Activated CD4-positive, alpha-beta T cell treated with anti-CD3 and anti-CD28 coated beads, Interleukin-10, Interleukin-2, amounts not matched to agents 100 ng/mL and 50 ng/mL, durations not matched to agents 16 hours and 8 hours (primary cell): Measurements from ENCODE around the gene RNF31.
"Not testable (repeated sequence)": the region's sequence is repeated elsewhere in the genome, so short reads cannot be mapped to it uniquely, and the experiment has no call there.

Experiments used
- DNase-seq: peaks from one replicate; pipeline ENCODE4 v3.0.0-alpha.2; 2020

The RNF31 gene

DNA sequence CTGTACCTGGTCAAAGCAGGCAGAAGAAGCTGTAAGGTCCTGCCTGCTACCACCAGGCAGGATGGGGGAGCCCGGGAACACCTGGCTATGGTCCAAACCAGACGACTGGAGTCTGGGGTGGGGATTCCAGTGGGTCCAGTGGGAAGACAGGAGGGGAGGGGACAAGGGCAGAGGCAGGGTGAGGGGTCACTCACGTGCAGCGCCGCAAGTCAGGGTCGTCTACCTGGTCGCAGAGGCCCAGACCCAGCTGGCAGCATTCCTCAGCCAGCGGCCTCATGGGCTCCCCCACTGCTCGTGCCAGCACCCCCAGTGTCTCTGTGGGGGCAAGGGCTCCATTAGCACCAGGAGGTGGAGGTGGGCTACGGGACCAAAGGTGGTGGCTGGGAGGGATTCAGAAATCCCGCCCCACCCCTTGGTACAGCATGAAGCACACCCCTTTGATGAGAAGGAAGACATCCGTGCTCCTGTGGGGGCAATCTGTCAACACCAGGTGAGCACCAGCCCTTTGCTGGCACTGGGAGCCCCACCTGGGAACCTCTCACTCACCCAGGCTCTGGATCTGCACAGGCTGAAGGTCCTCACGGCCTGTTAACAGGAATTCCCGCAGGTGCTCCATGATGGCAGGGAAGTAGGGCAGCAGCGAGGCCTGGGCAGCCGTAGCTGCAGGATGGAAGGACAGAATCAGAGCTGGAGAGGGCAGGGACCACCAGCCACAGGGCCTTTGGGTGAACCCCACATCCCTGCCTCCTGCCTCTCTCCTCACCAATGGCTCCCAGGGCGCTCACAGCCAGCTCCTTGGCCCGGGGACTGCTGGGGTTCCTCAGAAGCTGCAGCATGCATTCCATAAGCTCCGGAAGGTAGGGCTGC lies 37.0 kb downstream of the RNF31 start:
- no peak for DNase-seq

DNA sequence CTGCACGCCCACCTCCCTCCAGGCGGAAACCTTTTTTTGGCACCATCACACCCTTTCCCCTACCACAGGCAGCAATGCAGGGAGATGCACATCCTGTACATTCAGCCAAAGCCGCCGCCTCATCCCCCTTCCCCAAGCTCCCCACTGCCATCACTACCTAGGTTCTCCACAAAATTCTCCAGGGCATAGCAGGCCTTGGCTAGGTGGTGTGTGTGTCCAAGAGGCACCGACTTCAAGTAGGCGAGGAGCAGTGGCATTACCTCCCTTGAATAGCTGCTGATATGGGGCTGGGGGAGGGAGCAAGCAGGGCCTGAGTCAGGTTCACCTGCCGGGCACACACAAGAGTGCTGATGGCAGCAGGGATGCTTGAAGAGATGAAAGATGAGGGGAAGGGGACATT lies 37.7 kb downstream of the RNF31 start:
- DNase-seq, result no peak

DNA sequence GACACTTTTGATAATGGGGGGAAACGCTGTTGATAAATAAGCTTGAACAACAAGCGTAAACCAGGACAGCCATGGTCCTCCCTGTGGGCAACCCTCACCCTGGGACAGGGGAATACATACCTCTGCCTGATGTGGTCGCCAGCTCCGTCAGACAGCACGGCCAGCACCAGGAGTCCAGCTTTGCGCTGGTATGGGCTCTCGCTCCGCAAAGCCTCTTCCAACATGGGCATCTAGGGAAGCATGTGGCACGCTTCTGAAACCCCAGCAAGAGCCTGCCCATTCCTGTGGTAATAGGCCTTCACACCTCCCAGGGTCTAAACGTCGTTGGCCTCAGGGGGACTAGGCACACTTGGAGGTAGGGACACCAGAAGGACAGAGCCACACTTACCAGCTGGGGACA lies 38.4 kb downstream of the RNF31 start:
- DNase-seq, result no peak

DNA sequence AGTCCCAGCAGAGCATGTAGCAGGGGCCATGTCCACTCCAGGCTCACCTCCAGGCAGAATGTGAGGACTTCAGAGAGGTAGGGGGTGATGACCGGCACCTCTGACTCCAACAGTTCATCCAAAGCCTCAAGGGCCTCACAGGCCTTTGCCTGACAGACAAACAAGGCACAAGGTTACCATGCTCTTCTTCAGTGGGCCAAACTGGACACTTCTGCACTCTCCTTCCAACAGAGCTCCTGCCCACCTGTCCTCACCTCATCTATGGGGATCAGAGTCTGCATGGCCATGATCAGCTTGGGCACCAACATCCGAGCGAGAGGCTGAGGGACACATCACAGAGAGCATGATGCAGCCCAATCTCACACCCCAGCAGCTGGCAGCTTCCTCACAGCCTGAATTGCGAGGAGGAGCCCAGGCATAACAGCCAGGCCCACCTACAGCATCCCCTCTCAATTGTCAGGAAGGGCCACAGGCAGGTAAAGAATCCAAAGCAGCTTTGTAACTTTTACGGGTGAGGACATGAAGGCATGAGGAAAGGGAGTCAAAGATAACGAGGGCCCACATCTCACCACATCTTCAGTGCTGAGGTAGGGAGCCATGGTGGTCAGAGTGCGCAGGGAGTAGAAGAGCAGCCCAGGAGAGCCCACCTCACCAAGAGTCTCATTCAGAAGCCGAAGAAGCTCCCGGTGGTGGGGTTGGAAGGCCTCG lies 39.7 kb downstream of the RNF31 start:
- DNase-seq, result no peak

DNA sequence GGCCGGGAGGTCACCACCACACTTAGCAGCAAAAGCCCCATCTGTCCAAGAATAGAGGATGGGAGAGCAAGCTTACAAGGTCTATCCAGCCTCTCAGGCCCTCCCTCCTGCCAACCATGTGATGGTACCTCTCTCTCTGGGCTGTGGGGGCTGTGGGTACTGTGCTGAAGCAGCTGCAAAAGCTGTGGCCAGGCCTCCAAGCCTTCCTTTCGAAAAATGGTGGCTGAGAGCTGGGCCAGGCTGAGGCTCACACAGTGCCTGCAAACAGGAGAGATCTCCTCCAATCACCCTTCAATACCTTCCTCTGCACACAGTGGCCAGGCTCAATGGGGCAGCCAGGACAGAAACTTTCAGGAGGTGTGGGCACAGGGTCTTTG lies 40.2 kb downstream of the RNF31 start:
- no peak for DNase-seq

DNA sequence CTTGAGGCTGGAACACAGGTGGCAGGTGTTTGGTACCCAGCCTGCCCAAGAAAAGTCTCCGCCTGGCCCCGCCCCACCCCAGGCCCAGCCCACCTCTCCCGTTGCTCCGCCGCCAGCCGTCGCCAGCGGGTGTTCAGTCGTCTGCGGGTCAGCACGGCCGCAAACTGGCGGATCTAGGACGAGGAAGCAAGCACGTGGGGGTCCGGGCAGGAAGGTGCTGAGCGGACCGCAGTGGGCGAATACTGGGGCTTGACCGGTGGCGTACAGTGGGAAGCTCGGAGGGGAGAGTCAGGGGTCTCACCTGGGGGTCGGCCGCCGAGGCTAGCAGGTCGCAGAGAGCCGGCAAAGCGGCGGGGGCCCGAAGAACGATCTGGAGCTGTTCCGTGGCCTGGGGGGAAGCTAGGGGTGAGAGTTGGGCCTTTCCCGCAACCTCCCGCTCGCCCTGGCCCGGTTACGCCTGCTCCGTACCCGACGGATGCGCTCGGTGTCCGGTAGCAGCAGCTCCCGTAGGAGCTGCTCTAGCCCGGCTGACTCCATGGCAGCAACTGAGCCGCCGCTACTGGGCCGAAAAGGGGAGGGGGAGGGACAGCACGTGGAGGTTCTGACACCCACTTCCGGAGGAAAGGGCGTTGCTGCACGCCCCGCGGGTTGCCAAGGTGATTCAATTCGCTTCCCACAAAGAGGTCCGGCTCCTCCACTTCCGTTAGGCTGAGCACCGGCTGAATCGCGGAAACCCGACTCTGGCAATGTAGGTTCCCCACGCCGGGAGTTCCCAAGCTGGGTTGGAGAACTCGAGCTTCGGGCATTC lies 41.2 kb downstream of the RNF31 start, which contains the start of gene IPO4:
Gene IPO4 (minus strand): TSS at position 566 of the 808 bp plus-strand sequence. CDS start 29 bp downstream, at position 537.
- peak; percentile 98 for DNase-seq

DNA sequence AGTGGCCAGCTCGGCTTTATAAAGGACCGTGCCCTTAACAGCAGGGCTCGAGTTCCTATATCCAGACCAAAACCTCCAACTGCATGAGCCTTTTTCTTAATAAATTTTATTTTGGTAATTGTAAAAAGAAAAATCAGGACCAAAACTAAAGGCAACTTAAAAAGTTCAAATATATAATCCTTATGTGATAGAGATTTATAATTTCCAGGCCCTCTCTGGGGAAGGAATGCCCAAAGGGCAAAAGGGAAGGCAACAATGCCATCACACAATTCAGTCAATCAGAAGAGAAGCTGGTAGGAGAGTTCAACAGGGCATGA lies 41.7 kb downstream of the RNF31 start:
- no peak for DNase-seq

DNA sequence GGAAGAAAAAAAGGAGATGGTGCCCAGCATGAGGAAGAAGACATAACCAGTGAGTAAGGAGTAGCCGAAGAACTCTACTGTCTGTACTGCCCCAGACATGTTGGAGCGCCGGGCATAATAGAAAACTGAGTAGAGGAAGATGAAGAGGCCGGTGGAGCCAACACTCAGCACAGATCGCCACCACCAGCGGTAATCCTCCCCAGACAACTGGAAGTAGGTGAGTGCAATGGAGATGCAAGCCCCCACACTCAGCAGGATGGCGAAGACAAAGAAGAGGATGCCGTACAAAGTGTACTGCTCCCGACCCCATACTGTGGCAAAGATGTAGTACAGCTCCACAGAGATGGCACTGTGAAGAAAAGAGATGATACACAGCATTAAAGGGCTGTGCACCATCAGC lies 42.2 kb downstream of the RNF31 start:
- no peak for DNase-seq

DNA sequence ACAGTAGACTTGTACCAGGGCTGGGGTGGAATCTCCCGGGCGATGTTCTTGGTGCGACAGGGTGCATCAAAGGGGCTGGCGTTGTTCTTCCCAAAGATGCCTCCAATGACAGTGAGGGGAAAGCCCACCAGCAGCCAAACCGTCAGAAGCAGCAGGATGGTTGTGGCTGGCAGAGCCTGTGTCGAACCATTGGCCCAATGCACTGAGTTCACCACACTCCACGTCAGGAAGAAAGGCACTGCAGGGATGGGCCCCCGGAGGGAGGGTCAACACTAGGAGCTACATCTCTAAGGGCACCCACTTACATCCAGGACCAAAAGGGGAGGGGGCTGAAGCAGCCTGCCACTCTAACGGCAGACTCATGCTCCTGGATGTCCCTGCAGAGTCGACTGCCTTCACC lies 43.1 kb downstream of the RNF31 start:
- no peak for DNase-seq

DNA sequence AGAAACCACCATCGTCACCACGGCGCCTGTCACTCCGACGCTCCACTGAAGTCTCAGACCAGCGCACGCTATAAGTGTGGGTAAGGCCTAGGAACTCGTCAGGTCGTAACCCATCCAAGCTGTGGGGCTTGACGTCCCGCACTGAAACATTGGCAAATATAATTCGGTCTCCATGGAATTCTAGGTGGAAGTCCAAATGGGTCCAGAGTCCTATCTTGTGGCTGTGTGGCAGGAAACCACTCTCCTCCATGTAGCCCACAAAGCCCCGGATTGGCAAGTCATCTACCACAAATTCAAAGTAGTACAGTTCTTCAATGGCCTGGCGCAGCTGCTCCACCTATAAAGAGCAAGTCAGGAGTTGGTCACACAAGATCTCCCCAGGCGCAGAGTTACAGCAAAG lies 45.6 kb downstream of the RNF31 start:
- no peak for DNase-seq

DNA sequence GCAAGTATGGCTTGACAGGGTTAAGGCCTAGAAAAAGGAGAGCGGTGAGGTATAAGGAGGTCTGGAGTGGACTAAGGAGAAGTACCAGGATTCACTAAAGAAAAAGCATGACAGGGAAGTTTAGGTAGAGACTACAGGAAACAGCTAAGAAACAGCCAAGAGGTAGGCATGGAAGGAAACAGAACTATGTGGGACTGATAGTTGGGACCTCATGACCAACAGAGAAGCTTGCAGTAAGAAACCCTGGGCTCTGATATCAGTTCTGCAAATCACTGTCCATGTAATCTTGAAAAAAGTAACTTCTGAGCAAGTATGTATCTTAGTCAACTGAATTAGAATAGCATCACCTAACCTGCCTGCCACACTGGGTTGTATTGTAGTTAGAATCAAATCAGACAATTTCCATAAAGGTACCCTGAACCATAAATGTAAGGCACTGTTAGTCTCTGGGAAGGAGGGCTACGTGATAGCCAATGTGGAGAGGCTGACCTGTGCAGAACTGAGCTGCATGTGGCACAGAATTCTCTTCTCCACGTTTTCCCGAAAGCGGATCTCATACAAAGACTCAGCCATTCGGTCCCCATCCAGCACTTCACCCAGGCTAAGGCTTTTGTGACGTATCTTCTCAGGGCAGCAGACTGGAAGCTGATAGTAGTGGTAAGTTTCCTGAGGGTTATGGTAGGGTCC lies 47.0 kb downstream of the RNF31 start:
- no peak for DNase-seq

DNA sequence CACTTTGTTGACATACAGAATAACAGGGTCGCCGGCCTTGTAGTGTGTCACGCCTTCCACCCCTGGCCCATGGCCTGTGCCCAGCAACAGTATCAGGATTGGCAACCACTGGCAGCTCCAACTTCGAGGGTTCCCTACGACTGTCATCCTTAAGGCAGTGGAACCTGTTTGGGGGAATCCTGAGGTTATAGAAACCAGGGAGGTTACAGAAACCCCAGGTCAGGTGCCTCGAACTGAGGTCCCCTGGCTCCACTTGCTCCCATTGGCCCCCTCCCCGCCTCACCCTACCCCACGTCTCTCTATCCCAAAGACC lies 47.5 kb downstream of the RNF31 start:
- DNase-seq, result no peak

DNA sequence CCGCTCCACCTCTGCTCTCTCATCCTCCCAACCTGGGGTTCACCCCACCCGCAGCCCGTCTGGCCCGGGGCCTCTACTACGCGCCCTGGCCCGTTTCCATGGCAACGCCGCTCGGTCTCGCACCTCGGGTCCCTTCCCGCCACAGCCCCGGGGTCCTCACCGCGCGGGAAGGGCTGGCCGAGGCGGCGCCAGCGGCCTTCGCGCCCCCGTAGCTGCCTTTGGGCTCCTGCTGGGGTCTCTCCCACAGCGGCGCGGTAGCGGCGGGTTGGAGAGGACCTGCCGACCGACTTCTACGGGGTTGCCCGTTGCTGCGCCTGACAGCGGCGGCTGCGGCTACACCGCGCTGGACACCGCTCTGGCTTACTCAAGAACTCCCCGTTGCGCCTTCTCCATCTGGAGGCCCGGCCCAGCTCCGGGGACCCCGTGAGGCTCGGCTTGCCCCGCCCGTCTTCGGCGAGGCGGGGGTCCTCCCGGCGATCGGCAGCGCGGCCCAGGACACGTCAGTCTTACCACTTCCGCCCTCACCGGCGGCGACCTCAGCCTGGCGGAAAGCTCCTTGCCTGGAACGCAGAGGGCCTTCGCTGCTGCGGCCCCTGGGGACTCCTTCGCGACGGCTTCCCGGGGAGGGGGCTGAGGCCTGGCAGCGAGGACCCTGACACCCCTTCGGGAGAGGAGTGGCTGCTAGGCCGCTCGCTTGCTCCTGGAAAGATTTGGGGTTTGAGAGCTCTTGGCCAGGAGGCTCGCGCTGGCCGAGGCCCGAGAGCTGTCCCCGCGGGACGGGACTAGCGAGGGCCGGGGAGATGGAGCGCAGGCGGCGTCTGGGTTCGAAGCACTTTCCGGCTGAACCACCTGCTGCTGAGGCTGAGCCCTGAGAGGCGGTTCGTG lies 48.1 kb downstream of the RNF31 start, which contains the start of gene TM9SF1:
Gene TM9SF1 (minus strand): TSS at position 256 of the 885 bp plus-strand sequence. CDS start 422 bp downstream, outside the sequence.
- DNase-seq, result peak; percentile 92

DNA sequence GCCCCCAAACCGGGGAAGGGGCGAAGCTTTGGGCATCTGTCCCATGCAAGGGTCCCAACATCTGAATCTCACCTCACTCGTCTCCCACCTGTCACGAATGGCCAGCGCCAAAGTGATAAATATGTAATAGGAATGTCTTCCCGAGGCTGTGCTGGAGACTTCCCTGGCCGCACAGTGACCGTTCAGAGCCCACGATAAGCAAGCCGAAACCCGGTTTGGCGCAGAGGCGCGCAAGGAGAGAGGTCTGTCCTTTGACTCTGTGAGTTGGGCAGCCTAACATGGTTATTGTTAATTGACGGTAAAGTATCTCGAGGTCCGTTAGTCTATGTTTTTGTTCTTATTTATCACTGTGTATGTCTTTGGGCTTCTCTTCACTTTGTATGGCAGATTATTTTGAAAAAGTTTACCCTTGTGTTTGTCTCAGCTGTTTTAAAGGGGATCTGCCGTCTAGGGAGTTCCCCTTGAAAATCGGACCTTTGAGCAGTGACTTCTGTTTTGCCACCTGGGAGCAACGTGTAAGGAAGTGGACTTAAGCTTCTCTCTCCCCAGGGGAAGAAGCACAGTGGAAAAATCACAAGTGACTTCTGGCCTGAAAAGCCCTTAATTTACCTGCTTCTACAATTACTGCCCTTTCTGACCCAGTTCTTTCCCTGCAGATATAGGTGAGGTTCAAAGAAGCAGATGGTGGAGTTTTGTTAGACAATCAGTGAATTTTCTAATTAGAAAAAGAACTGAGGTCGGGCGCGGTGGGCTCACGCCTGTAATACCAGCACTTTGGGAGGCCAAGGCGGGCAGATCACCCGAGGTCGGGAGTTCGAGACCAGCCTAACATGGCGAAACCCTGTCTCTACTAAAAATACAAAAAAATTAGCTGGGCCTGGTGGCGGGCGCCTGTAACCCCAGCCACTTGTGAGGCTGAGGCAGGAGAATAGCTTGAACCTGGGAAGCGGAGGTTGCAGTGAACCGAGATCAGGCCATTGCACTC lies 49.1 kb downstream of the RNF31 start:
- no peak for DNase-seq

DNA sequence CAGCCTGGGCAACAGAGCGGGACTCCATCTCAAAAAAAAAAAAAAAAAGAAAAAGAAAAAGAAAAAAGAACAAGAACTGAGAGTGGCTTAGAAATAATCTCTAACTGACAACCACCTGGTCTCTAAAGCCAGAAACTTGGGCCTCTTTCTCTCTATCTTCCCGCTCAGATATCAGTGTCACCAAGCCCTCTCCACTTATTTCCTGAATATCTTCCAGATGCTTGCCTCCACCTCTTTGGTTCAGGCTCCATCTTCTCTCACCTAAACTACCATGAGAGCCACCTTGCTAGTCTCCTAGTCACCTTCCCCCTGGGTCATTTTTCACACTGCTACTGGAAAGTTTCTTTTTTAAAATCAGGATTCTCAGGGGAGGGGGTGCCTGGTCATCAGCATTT lies 49.8 kb downstream of the RNF31 start:
- DNase-seq, result no peak

DNA sequence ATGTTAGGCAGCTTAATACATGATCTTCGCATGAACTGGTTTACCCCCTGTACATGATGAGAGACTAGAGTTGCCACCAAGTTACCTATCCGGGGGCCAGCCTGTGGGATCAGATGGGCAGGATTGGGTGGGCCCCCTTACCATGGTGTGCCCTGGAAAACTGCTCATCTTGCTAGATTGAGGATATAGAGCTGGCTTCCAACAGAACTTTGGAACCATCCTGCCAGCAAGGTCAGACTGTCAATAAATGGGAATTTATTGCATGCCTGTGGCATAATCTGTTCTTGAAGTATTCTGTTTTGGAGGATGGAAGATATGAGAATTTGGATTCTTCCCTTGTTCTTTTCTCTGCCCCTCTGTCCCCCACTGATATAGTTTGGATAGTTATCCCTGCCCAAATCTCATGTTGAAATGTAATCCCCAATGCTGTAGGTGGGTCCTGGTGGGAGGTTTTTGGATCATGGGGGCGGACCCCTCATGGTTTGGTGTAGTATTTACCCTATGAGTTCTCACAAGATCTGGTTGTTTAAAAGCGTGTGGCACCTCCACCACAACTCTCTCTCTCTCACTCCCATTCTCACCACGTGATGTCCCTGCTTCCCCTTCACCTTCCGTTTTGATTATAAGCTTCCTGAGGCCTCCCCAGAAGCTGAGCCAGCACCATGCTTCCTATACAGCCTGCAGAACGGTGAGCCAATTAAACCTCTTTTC lies 51.7 kb downstream of the RNF31 start:
- no peak for DNase-seq

DNA sequence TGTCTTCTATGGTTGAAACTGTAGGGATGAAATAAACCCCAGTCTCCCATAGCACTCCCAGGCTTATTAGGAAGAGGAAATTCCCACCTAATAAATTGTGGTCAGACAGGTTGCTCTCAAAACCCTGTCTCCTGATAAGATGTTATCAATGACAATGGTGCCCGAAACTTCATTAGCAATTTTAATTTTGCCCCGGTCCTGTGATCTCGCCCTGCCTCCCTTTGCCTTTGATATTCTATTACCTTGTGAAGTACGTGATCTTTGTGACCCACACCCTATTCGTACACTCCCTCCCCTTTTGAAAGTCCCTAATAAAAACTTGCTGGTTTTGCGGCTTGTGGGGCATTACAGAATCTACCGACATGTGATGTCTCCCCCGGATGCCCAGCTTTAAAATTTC lies 55.2 kb downstream of the RNF31 start:
- not testable (repeated sequence) for DNase-seq

DNA sequence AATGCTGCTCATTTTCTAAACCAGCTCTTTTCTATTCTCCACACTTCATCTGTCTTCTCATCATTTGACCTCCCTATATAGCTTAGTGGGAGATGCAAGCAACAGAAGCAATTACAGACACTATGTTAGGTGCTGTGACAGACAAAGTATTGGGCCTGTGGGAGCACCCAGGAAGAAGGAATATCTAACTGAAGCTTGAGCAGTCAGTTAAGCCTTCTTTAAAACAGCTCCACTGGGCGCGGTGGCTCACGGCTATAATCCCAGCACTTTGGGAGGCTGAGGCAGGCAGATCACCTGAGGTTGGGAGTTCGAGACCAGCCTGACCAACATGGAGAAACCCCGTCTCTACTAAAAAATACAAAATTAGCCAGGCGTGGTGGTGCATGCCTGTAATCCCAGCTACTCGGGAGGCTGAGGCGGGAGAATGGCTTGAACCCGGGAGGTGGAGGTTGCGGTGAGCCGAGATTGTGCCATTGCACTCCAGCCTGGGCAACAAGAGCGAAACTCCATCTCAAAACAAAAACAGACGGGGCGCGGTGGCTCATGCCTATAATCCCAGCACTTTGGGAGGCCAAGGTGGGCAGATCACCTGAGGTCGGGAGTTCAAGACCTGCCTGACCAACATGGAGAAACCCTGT lies 56.1 kb downstream of the RNF31 start:
- DNase-seq, result not testable (repeated sequence)
